Subcutaneous adipose tissue (tissue), 4 donors: ENCODE data around the gene DIP2A. TPM values are rescaled to one million over a fixed set of nuclear protein-coding genes. Genes with fewer than 3 reads are reported as not detected.

Experiments used
- total RNA-seq, 4 donors: library from RNA; depleted of rRNA; stranded (reverse); fragments of >200 nt; gene quantifications; one replicate each; pipeline ENCODE4 v1.1.0, GENCODE V29; 2016
- TF ChIP-seq, protein P1 (sequence below): fragments of 450-650 bp; IDR thresholded peaks from one replicate; pipeline ENCODE4 v1.5.1; 2016; ENCODE audit warnings: low read depth, mild to moderate bottlenecking, control low read depth, antibody characterized with exemption, moderate library complexity

DIP2A gene
- total RNA-seq, 4 donors from 2014 or later, result 29.2 to 54.8 (median 44.4) TPM

DNA sequence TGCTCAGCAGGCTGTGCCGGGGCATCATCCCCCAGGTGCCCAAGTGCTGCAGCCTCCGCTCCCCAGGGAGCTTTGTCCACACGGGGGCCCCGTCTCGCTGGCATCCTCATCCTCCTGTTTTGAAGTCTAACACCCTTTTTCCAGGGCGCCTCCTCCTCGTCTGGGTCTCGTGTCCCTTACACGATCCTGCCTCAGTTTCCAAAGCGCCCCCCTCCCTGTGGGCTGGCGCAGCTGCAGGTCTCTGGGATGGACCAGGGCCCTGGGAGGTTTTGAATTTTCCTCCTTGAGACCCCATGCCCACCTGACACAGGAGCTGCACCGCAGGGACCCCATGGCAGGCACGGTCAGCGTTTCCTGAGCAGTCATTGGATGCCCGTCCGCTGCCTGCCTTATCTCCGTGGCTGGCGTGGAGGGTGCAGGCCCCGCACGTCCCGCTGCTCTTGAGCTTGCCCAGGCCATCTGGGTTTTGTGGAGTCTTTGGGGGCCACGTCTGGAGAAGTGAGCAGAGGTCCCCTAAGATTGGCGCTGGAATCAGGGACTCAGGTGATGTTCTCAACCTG, 37.4 kb upstream of the DIP2A start:
- TF ChIP-seq, protein P1, sequence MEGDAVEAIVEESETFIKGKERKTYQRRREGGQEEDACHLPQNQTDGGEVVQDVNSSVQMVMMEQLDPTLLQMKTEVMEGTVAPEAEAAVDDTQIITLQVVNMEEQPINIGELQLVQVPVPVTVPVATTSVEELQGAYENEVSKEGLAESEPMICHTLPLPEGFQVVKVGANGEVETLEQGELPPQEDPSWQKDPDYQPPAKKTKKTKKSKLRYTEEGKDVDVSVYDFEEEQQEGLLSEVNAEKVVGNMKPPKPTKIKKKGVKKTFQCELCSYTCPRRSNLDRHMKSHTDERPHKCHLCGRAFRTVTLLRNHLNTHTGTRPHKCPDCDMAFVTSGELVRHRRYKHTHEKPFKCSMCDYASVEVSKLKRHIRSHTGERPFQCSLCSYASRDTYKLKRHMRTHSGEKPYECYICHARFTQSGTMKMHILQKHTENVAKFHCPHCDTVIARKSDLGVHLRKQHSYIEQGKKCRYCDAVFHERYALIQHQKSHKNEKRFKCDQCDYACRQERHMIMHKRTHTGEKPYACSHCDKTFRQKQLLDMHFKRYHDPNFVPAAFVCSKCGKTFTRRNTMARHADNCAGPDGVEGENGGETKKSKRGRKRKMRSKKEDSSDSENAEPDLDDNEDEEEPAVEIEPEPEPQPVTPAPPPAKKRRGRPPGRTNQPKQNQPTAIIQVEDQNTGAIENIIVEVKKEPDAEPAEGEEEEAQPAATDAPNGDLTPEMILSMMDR, result no peak

DNA sequence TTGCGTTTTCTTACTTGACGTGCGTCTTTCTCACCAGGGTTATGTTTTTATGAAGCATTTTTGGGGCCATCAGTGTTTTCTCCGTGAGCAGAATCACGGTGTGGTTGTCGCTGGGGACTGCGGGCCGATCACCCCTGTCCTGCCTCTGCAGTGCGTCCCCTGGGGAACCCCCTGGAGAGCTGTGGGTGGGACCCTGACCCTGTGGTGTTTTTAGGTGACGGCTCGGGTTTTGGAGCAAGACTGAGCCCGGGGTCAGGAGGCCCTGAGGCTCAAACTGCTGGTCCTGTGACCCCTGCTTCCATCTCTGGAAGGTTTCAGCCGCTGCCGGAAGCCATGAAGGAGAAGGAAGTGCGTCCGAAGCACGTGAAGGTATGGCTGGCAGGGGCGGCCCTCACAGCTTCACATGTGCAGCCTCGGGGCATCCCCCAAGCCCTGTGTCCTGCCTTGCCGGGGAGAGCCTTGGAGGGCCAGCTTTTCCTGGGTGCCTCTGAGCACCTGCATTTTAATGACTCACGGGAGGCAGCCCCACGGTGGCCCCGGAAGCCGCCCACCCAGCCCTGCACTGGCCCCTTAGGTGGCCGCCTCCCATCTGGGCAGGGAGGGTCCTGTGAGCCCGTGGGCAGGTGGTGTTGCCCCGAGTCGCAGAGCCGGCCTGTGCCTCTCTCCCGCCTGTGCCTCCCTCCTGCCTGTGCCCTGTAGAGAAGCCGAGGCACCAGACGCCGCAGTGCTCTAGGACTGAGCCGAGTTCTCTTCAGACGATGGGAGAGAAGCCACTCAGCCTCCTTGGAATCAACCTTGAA, 36.7 kb upstream of the DIP2A start:
- TF ChIP-seq, protein P1, result no peak

DNA sequence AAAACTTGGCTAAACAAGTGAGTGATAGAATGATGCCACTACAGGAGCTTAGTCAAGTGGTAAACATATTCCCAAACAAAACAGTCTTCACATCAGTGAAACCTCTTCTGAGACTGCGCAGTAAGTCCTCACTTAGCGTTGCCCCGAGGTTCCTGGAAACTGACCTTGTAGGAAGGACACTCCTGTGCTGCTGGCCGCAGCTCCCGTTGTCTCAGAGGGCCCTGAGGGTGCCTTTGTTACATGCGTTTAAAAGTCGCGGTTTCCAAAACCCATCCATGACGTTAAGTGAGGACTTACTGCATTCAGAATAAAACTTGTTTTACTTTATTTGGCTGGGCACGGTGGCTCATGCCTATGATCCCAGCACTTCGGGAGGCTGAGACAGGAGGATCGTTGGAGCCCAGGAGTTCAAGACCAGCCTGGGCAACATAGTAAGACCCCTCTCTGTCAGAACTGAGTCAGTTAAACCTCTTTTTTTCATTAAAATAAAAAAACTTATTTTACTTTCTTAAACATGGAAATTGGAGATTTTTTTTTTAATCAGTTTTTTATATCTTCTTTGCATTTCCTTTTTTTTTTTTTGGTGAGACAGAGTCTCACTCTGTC, 36.0 kb upstream of the DIP2A start:
- TF ChIP-seq, protein P1, result no peak

DNA sequence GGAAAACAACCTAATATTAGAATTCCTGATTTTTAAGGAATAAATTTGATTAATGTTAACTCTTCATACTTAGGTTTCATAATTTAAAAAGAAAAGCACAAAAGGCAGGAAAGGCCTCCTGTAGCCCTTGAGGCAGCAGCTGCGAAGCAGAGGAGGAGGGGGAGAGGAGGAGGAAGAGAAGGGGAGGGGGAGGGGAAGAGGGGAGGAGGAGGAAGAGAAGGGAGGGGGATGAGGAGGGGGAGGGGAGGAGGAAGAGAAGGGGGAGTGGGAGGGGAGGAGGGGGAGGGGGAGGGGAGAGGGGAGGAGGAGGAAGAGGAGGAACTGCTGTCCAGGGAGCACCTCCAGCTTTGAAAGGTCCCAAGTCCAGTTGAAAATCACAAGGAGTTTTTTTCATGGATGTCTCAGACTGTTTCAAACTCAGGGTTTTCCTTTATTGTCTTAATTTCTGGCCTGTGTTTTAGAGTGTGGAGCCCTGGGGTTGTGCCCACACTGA, 35.1 kb upstream of the DIP2A start:
- TF ChIP-seq, protein P1, result no peak

DNA sequence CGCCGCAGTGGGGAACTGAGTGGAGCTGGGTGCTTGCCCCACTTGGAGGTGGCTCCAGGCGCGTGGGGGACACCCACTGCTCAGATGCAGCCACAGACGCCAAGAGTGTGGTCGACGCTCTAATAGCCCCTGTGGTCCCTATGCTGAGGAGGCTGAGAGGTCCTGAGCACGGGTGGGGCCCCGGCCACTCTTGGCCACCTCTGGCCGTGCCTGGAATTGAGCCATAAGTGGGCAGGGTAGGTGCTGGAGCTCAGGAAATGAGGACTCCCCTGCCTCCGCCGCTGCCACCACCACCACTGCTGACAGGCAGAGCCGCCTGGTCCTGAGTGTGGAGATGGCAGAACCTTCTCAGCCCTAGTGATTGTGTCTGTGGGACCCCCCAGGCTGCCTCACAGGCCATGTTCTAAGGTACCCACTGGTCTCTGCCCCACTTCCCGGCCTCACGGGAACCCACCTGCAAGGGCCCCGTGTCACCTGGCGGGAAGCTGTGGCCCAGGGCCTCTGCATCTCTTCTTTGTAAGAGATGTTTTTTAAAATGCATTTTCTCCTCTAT, 34.6 kb upstream of the DIP2A start:
- TF ChIP-seq, protein P1, result no peak

DNA sequence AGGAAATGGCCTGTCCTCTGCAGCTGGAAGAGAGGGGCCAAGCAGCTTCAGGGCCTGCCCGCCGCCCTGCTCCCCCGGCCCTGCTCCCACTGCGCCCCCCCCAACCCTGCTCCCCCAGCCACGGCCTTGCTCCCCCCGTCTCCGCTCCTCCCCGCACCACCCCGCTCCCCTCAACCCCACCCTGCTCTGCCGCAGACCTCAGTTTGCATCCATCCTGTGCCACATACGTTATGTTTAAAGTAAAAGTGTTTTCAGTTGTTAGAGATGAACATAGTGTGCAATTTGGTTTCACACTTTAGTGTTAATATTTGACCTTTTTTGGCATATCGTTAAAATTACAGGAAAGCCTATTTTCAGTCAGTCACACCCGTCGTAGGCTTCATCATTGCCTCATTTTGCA, 34.1 kb upstream of the DIP2A start:
- TF ChIP-seq, protein P1, result no peak

DNA sequence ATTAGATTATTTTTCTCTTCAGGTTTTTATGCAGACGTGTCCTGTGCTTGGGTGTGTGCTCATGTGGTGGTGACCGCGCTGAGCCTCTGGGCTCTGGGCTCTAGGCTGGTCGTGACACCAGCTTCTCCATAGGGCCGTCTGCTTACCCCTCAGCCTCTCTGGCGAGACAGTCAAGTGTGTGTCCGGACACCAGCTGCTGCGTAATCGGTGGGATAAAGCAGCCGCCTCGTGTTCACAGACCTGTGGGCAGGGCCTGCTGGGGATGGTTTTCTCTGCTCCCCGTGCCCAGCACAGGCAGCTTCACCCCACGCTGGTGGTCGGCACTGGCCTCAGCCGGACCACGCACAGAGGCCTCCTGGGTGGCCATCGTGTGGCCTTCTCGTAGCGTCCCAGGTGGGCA, 33.6 kb upstream of the DIP2A start:
- TF ChIP-seq, protein P1, result no peak
